Measurements from ENCODE around the gene PLEKHN1. TPM values are rescaled to one million over a fixed set of nuclear protein-coding genes. Genes with fewer than 3 reads are reported as not detected.
A peak's percentile ranks its signal among the peaks of the same experiment; 100 is the strongest.
"Not testable (repeated sequence)": the region's sequence is repeated elsewhere in the genome, so short reads cannot be mapped to it uniquely, and the experiment has no call there.

The PLEKHN1 gene
- total RNA-seq, 1 donor from 2014 or later: 1.3 TPM

- no peak overlapping the region for H3K27ac Mint-ChIP-seq
- no peaks in the 10 kb centered on the region for H3K36me3 Mint-ChIP-seq (ENCODE audit: low read depth)
- peaks cover 22% of the 10 kb centered on the region for H3K4me1 Mint-ChIP-seq
- ATAC-seq (ENCODE audit: low read depth): no peak
- no peaks in the 10 kb centered on the region for H3K9me3 Mint-ChIP-seq
- CTCF ChIA-PET: no interaction called here
- TF ChIP-seq CTCF (IDR thresholded peaks at IDR 0.05): no peak
- no peak for DNase-seq
- intact Hi-C loops (cut with micrococcal nuclease): no loop called here
- no peak overlapping the region for H3K4me3 Mint-ChIP-seq
- POLR2A ChIA-PET: no interaction called here
- H3K27me3 Mint-ChIP-seq: peaks cover 41% of the 10 kb centered on the region
Measured at GRCh38 chr1:1004780-1005697, 38.8 kb downstream of the PLEKHN1 start.

- Mint-ChIP-seq H3K9me3 (no peaks in the 10 kb centered on the region), H3K4me3 (no peak overlapping the region), H3K27me3 (peaks cover 38% of the 10 kb centered on the region), H3K36me3 (ENCODE audit: low read depth) (no peaks in the 10 kb centered on the region), H3K27ac (no peak overlapping the region), H3K4me1 (peaks cover 19% of the 10 kb centered on the region)
- ChIA-PET CTCF (no interaction called here), POLR2A (no interaction called here)
- no peak for ATAC-seq (ENCODE audit: low read depth)
- no peak for DNase-seq
- TF ChIP-seq CTCF (IDR thresholded peaks at IDR 0.05): no peak
- intact Hi-C loops (cut with micrococcal nuclease): no loop called here
Measured at GRCh38 chr1:1005774-1006304, 39.6 kb downstream of the PLEKHN1 start.

- intact Hi-C loops (cut with micrococcal nuclease): no loop called here
- ChIA-PET CTCF (no interaction called here), POLR2A (interaction anchor here (0.6 to 0.7 kb wide), 2 partner anchors 56 to 310 kb away, joined by 3 to 4 read pairs; no protein-coding TSS in a partner anchor)
- ATAC-seq (ENCODE audit: low read depth) (no peak), DNase-seq (no peak)
- no peak for TF ChIP-seq CTCF (IDR thresholded peaks at IDR 0.05)
- Mint-ChIP-seq H3K27me3 (peaks cover 38% of the 10 kb centered on the region), H3K4me1 (peaks cover 14% of the 10 kb centered on the region), H3K4me3 (no peak overlapping the region), H3K9me3 (no peaks in the 10 kb centered on the region), H3K27ac (no peak overlapping the region), H3K36me3 (ENCODE audit: low read depth) (no peaks in the 10 kb centered on the region)
Measured at GRCh38 chr1:1006305-1007159, 40.2 kb downstream of the PLEKHN1 start.

GRCh38 chr1:1010131-1010530 lies 43.8 kb downstream of the PLEKHN1 start:
- DNase-seq; H3K36me3 Mint-ChIP-seq (ENCODE audit: low read depth); H3K4me3 Mint-ChIP-seq; H3K9me3 Mint-ChIP-seq; ATAC-seq (ENCODE audit: low read depth); CTCF ChIA-PET; H3K27ac Mint-ChIP-seq: not testable (repeated sequence)
- POLR2A ChIA-PET: interaction anchor here (0.6 to 1.1 kb wide), 2 partner anchors 14 to 262 kb away, joined by 3 to 11 read pairs; no protein-coding TSS in a partner anchor
- H3K4me1 Mint-ChIP-seq: peaks cover 30% of the 10 kb centered on the region
- peaks cover 24% of the 10 kb centered on the region for H3K27me3 Mint-ChIP-seq
- intact Hi-C loops (cut with micrococcal nuclease): loop anchor here (5.0 kb wide), 1 partner anchor 262 kb away; the partner anchor contains the start of gene UBE2J2

- Mint-ChIP-seq H3K9me3 (no peaks in the 10 kb centered on the region), H3K27ac (no peak overlapping the region), H3K4me1 (peaks cover 28% of the 10 kb centered on the region), H3K36me3 (ENCODE audit: low read depth) (peaks cover 7% of the 10 kb centered on the region), H3K4me3 (no peak overlapping the region), H3K27me3 (peaks cover 16% of the 10 kb centered on the region)
- no peak for ATAC-seq (ENCODE audit: low read depth)
- intact Hi-C loops (cut with micrococcal nuclease): loop anchor here (5.0 kb wide), 1 partner anchor 261 kb away; the partner anchor contains the start of gene UBE2J2
- no peak for TF ChIP-seq CTCF (IDR thresholded peaks at IDR 0.05)
- no peak for DNase-seq
- ChIA-PET CTCF (no interaction called here), POLR2A (no interaction called here)
Measured at GRCh38 chr1:1011396-1011949, 45.2 kb downstream of the PLEKHN1 start.

GRCh38 chr1:1012736-1013104 lies 46.4 kb downstream of the PLEKHN1 start:
- not testable (repeated sequence) for H3K36me3 Mint-ChIP-seq (ENCODE audit: low read depth); H3K27me3 Mint-ChIP-seq; H3K9me3 Mint-ChIP-seq; DNase-seq
- Mint-ChIP-seq H3K27ac (peak overlapping the region; percentile 97), H3K4me3 (peak overlapping the region; percentile 98), H3K4me1 (peaks cover 30% of the 10 kb centered on the region)
- ChIA-PET POLR2A (interaction anchor here (0.6 to 2.2 kb wide), 12 partner anchors 9 to 595 kb away, joined by 3 to 20 read pairs (median 5); no protein-coding TSS in a partner anchor), CTCF (interaction anchor here (0.9 to 1.5 kb wide), 3 partner anchors 29 to 279 kb away, joined by 3 to 6 read pairs (median 4); no protein-coding TSS in a partner anchor)
- intact Hi-C loops (cut with micrococcal nuclease): loop anchor here (1.0 to 5.0 kb wide), 3 partner anchors 10 to 260 kb away; partner anchors contain the start of gene UBE2J2
- ATAC-seq (ENCODE audit: low read depth): peak; percentile 1
